ENCODE data around the gene CTNS. TPM values are rescaled to one million over a fixed set of nuclear protein-coding genes. Genes with fewer than 3 reads are reported as not detected.

The CTNS gene
- total RNA-seq, result 17.9 and 21.7 TPM in 2 replicates

DNA sequence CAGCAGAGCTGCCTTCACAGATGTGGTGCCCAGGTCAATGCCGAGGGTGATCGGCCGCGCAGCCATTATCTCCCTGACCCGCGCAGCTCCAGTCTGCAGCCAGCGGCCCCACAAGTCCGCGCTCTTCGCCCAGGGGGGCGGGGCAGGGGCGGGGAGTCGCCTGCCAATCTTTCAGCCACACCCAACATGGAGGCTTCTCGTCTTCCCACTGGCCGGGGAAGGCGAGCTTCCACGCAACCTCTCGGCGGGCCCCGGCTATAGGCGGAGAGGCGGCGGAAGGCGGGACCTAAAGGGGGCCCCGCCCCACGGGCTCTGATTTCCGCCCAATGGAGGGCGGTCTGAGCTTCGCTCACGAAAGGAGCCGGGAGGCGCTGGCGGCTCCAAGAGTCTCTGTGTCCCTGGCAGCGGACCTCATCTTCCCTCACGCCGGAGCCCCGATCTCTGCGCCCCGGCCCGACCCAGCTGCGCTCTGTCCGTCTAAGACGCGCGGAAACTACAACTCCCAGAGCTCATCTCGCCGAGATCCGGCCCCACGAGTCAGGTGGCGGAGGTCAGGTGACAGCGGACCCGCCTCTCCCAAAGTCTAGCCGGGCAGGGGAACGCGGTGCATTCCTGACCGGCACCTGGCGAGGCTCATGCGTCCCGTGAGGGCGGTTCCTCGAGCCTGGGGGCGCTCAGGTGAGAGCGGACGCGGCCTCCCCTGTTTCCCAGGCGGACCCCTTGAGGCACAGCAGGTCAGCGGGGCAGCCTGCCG, at the start of gene CTNS, which contains the start of gene SHPK:
Gene CTNS (plus strand): TSS at position 607 of the 754 bp plus-strand sequence. CDS start 3,447 bp downstream, outside the sequence.
Gene SHPK (minus strand): TSS at position 97 of the 754 bp plus-strand sequence. CDS start 31 bp downstream, at position 66.

GRCh38 chr17:3668279-3669084, 31.9 kb downstream of the CTNS start, which contains the start of the genes EMC6 and TAX1BP3:
EMC6 (plus strand) TSS chr17:3668812; CDS start chr17:3669147, 335 bp downstream.
TAX1BP3 (minus strand) TSS chr17:3668578; CDS start chr17:3668526, 52 bp downstream.

DNA sequence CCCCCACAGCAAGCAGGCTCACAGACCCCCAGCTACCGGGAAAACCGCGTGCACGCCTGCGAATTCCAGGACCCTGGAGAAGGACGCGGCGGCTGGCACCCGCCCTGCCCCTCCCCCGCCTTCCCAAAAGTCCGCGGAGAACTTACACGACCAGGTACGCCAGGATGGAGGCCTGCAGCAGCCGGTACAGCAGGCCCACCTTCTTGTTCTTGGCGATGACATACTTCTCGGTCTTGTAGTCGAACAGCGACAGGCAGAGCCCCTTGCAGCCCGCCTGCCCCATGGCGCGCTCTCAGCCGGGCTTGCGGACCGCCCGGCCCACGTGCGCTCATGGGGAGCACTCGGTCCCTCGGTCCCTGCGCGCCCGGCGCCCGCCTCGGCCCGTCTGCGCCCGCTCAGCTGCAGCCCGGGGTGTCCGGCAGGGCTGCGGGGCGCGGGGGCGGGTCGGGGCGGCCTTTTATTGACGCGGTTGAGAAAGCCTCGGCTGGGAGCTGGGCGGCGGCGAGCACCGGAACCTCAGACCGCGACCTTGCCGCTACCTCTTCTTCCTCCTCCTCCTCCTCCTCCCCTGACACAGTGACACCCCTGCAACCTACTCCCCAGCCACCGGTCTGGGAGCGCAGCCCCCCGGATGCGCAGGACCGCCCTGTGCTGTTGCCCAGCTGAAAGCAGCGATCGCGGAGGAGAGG, 59.3 kb downstream of the CTNS start, which contains the start of gene P2RX5:
Gene P2RX5 (minus strand): TSS at position 433 of the 689 bp plus-strand sequence. CDS start 150 bp downstream, at position 283.

Other genes starting within 250 kb of the CTNS start
- gene OR1E1, start 238.3 kb upstream of the CTNS start, total RNA-seq, result not detected in 2 replicates
- not detected in 2 replicates for gene OR3A3, start 225.4 kb upstream of the CTNS start, total RNA-seq
- gene OR1E2, start 202.9 kb upstream of the CTNS start, total RNA-seq, result not detected in 2 replicates
- 0.30 and 1.3 TPM in 2 replicates for gene SPATA22, start 164.9 kb upstream of the CTNS start, total RNA-seq
- under 0.01 TPM in 1 of 2 replicates, not detected in the other for gene ASPA, start 160.8 kb upstream of the CTNS start, total RNA-seq
- under 0.01 TPM in 1 of 2 replicates, not detected in the other for gene TRPV3, start 78.9 kb upstream of the CTNS start, total RNA-seq
- 0.32 and 0.76 TPM in 2 replicates for gene TRPV1, start 27.3 kb upstream of the CTNS start, total RNA-seq
- gene SHPK, start 510 bp upstream of the CTNS start, total RNA-seq, result 12.3 and 15.8 TPM in 2 replicates
- 156 and 263 TPM in 2 replicates for gene TAX1BP3, start 31.8 kb downstream of the CTNS start, total RNA-seq
- 14.6 and 41.6 TPM in 2 replicates for gene EMC6, start 32.1 kb downstream of the CTNS start, total RNA-seq
- gene P2RX5, start 59.4 kb downstream of the CTNS start, total RNA-seq, result 0.32 and 1.4 TPM in 2 replicates
- 7.5 and 11.7 TPM in 2 replicates for gene HASPIN, start 87.1 kb downstream of the CTNS start, total RNA-seq
- gene ITGAE, start 164.4 kb downstream of the CTNS start, total RNA-seq, result 27.3 and 28.7 TPM in 2 replicates
- 15.9 and 21.6 TPM in 2 replicates for gene NCBP3, start 209.5 kb downstream of the CTNS start, total RNA-seq

Measured in epithelial cell of umbilical artery (primary cell).